ENCODE measurements around the gene DDX4. TPM values are rescaled to one million over a fixed set of nuclear protein-coding genes. Genes with fewer than 3 reads are reported as not detected.
"Not testable (repeated sequence)": the region's sequence is repeated elsewhere in the genome, so short reads cannot be mapped to it uniquely, and the experiment has no call there.

Gene DDX4
- total RNA-seq, 2 donors from 2014 or later, result not detected

GRCh38 chr5:55808814-55809213 is 71.0 kb downstream of the DDX4 start:
- intact Hi-C loops (cut with DNase I); DNase-seq (ENCODE audit: low spot score): not testable (repeated sequence)

- DNase-seq (ENCODE audit: low spot score); intact Hi-C loops (cut with DNase I): not testable (repeated sequence)
Observed at GRCh38 chr5:55815939-55816338, 78.1 kb downstream of the DDX4 start.

GRCh38 chr5:55816342-55816741 is 78.5 kb downstream of the DDX4 start:
- no peak for DNase-seq (ENCODE audit: low spot score)
- intact Hi-C loops (cut with DNase I), result no loop called here

DNA sequence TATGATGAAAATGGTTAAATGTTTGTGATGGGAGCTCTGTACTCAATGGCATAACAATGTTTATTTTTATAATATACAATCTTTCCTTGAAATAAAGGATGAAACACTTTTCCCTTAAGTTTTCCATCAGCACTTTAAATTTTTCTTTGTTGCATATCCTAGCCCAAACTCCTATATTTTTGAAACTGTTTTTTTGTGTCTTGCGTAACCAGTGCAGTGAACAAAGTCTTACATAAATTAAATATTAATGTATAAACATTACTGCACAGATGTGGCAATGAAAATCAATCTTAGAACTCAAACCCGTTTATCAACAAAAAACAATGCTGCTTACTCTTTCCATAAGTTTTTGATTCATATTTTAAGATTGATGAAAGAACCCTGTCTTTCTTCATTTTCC is 79.2 kb downstream of the DDX4 start:
- DNase-seq (ENCODE audit: low spot score), result no peak
- intact Hi-C loops (cut with DNase I), result no loop called here

DNA sequence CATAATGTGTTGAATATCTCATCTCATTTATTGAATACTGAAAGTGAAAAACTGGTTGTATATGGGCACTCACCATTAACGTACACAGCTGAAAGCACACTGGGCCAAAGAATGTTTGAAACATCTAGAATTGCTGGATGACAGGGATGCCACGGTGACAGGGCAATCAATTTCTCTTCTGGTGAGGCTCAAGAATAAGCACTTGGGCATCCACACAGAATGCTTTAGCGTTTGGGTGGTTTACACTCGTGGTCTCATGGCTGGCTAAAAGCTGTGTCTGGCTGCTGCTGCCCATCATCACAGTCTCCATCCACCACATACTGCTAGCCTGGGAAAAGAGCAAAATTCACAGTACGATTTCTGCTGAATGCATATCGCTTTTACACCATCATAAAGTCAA is 82.6 kb downstream of the DDX4 start:
- intact Hi-C loops (cut with DNase I), result no loop called here
- DNase-seq (ENCODE audit: low spot score), result no peak

DNA sequence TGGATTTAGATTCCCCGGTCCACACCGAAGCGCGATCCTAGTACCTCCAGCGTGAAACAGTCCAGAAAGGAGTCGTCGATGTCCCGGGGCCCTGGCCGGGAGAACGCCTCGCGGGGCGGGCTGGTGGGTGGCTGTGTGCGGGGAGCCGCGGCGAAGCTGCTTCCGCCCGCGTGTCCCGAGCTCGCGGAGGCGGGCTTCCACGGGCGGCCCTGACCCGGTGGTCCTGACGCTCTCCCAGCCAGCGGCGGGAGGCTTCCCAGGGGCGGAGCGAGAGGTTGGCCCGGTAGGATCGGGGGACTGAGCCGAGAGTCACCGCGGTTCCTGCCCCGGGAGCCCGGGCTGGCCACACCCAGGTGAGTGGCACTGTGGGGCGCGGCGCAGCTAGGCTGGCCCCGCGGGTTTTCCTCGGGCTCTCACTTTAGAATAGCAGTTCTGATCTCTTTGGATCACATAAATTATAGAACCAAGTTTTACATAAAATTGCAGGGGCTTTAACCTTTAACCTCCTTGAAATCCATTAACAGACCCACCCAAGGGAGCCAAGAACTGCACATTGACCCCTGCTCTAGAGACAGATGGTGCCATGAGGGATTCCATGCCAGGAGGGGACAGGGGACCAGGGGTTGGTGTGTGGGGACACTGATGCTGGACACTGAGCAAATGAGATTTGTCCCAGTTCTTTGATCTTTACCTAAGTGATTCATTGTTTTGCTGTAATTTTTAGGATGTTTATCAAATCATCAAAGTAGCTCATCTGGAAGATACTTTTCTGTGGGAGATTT is 84.1 kb downstream of the DDX4 start:
- intact Hi-C loops (cut with DNase I), result no loop called here
- no peak for DNase-seq (ENCODE audit: low spot score)

- DNase-seq (ENCODE audit: low spot score), result no peak
- intact Hi-C loops (cut with DNase I), result no loop called here
Observed at GRCh38 chr5:55823151-55823796, 85.4 kb downstream of the DDX4 start.

DNA sequence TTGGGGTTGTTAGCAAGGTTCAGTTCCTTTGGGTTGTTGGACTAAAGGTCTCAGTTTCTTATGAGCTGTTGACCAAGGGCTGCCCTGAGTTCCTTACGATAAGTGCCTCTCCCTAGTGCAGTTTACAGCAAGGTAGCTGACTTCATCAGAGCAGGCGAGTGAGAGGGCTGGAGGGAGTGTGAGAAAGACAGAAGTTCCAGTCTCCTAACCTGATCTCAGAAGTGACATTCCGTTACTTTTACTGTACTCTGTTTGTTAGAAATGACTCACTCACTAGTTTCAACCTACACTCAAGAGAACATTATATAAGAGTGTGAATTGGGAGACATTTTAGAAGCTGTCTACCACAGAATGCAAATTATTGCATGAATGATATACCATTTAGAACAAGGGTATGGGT is 92.1 kb downstream of the DDX4 start:
- no peak for DNase-seq (ENCODE audit: low spot score)
- intact Hi-C loops (cut with DNase I), result no loop called here

GRCh38 chr5:55832446-55832845 is 94.6 kb downstream of the DDX4 start:
- intact Hi-C loops (cut with DNase I), result no loop called here
- no peak for DNase-seq (ENCODE audit: low spot score)

DNA sequence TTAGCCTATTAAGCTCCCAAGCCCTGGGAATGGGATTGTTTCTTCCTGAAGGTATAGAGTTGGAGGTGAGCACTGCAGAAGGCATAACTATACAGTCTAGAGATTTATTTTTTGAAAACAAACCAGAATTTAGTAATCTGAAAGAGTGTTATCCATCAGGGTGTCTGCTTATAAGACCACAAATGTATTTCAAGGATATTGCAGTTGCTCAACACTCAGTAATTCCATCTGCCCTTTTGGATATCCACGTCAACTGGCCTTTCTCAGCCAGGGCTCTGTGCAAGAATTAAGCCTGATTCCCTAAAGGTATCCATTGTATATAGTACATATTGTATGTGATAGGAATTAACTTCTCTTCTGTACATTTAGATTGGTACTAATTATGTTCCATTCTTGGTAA is 98.3 kb downstream of the DDX4 start:
- no peak for DNase-seq (ENCODE audit: low spot score)
- intact Hi-C loops (cut with DNase I), result no loop called here

- intact Hi-C loops (cut with DNase I), result no loop called here
- no peak for DNase-seq (ENCODE audit: low spot score)
Observed at GRCh38 chr5:55841976-55842375, 104.1 kb downstream of the DDX4 start.

DNA sequence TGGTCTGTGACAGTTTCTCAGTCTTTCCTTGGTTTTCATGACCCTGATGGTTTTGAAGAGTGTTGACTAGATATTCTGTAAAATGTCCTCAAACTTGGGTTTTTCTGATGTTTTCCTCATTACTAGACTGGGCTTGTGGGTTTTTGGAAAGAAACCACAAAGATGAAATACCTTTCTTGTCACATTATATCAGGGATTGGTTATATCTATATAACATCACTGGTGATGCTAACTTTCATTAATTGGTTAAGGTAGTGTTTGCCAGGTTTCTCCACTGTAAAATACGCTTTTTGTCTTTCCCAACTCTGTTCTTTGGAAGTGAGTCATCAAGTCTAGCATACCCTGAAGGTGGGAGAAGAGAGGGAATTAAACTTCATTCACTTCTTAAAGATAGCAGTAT is 110.0 kb downstream of the DDX4 start:
- intact Hi-C loops (cut with DNase I), result no loop called here
- DNase-seq (ENCODE audit: low spot score), result no peak

DNA sequence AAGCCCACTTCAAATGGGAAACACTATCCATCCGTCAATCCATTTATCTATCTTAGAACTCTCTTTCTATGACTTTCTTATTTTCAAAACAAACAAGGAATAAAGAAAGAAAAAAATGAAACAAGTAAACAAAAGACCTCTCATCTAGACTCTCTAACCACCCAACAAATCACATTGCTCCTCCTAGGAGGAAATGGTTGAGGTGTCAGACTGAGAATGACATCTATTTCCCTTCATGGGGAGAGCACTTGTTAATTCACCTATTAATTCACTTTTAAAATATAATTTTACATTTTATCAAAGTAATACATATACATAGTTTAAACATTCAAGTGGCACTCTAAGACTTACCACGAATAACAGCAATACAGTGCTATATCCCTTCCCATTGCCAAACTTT is 110.9 kb downstream of the DDX4 start:
- intact Hi-C loops (cut with DNase I), result no loop called here
- DNase-seq (ENCODE audit: low spot score), result no peak

GRCh38 chr5:55850839-55851674 is 113.2 kb downstream of the DDX4 start, which contains the start of gene IL31RA:
IL31RA (plus strand) TSS chr5:55851357; CDS start chr5:55851571, 214 bp downstream.
- no peak for DNase-seq (ENCODE audit: low spot score)
- intact Hi-C loops (cut with DNase I), result loop anchor here in 1 of 2 donors (5.0 kb wide), 1 partner anchor 186 kb away; no protein-coding TSS in a partner anchor

DNA sequence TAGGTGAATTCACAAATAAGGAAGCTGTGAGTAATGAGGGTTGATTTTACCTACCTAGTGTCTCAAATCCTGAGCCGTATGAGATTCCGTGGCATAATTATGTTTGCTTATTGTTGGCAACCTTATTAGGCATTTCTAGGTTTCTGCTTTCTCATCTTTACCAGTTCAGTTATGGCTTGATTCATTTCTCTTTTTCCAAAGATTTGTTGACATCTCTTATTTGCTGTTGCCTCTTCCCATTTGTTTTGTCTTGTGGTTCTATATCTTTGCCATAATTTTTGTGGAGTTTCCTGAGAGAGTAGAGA is 113.8 kb downstream of the DDX4 start:
- intact Hi-C loops (cut with DNase I), result loop anchor here in 1 of 2 donors (5.0 kb wide), 1 partner anchor 186 kb away; no protein-coding TSS in a partner anchor
- DNase-seq (ENCODE audit: low spot score), result no peak

DNA sequence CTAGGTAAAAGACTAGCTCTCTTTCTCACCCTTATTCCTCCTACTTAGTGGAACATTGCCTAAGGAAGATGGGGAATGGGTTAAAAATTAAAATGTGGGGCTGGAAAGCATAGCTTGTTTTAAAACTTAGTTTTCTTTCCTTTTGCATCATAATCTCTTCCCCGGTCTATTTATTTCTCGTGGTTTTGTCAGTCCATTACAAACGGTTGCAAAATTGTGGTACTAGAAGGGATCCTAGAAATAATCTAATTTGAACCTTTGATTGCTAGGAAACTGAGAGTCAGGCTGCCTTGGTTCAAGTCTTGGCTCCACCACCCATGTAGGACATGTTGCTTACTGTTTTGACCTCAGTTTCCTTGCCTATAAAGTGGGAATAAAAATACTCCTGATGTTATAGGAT is 114.6 kb downstream of the DDX4 start:
- intact Hi-C loops (cut with DNase I), result loop anchor here in 1 of 2 donors (5.0 kb wide), 1 partner anchor 185 kb away; no protein-coding TSS in a partner anchor
- no peak for DNase-seq (ENCODE audit: low spot score)

- DNase-seq (ENCODE audit: low spot score), result no peak
- intact Hi-C loops (cut with DNase I), result loop anchor here in 1 of 2 donors (5.0 kb wide), 1 partner anchor 184 kb away; no protein-coding TSS in a partner anchor
Observed at GRCh38 chr5:55853041-55853670, 115.3 kb downstream of the DDX4 start.

GRCh38 chr5:55853818-55854217 is 116.0 kb downstream of the DDX4 start:
- intact Hi-C loops (cut with DNase I), result loop anchor here in 1 of 2 donors (5.0 kb wide), 1 partner anchor 183 kb away; no protein-coding TSS in a partner anchor
- no peak for DNase-seq (ENCODE audit: low spot score)

DNA sequence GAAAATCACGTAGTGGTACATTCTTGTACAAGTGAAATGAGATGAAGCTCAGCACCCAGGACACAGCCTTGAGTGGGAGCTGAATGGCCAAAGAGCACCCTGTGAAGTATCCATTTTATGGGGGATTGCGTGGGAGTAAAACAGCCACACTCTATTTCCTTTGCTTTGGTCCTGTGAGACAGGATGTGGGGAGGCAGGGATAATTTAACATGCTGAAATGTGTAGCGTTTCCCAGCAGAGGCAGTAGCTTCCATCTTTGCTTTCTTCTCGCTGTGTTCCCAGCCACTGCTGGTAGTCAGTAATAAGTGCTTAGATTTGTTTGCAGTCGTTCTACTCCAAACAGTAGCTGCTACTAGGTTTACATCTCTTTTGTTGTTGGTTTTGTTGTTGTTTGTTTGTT is 117.6 kb downstream of the DDX4 start:
- no peak for DNase-seq (ENCODE audit: low spot score)
- intact Hi-C loops (cut with DNase I), result no loop called here
